Stimulated activated CD8-positive, alpha-beta memory T cell treated with anti-CD3 and anti-CD28 coated beads, Interleukin-4, amount 100 ng/mL, for 24 hours (primary cell): ENCODE measurements around the gene SPATA32.
"Not testable (repeated sequence)": the region's sequence is repeated elsewhere in the genome, so short reads cannot be mapped to it uniquely, and the experiment has no call there.

Experiments used
- DNase-seq: peaks from one replicate; pipeline ENCODE4 v3.0.0-alpha.2; 2020; ENCODE audit warnings: low read depth

Gene SPATA32

GRCh38 chr17:45270828-45271418 is 9.0 kb upstream of the SPATA32 start:
- DNase-seq: peak; percentile 46

DNA sequence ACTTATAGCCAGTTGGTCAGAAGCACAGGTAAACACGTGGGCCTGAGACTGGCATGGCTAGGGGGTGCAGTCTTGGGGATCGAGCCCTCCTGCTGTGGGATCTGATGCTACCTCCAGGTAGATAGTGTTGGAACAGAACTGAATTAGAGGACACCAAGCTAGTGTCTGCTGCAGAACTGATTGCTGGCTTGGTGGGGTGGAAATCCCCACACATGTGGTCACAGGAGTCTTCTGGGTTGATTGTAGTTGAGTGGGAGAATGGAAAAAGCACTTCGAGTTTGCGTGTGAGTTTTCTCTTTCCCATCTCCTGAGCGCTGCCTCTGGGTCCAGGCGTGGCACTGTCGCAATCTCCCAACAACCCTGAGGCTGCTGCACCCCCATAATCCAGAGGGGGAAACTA is 8.0 kb upstream of the SPATA32 start:
- no peak for DNase-seq

- DNase-seq: no peak
Measured at GRCh38 chr17:45267436-45268055, 5.7 kb upstream of the SPATA32 start.

DNA sequence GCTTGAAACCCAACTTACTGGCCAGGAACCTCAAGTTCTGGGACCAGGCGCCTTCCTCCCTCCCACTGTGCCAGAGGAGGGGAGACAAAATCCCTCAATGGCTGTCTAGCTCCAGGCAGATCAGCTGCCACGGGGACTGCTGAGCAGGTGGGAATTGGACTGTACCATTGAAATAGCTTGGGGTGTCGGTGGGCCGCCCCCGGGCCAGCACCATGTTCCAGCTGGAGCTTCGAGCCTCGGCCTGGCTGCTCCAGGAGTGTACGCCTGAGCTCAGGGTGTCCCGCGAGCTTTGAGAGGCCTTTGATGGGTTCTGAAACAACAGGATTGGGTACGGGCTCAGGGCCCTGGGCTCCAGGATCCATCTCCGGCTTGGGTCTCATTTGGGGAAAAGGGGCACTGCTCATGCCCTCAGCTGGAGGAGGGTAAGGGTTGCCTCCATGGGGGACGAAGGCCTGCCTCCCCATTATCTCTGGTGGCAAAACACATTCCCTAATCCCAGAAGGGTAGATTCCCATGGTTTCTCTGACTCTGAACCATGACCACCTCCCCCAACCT is 4.6 kb upstream of the SPATA32 start:
- no peak for DNase-seq

DNA sequence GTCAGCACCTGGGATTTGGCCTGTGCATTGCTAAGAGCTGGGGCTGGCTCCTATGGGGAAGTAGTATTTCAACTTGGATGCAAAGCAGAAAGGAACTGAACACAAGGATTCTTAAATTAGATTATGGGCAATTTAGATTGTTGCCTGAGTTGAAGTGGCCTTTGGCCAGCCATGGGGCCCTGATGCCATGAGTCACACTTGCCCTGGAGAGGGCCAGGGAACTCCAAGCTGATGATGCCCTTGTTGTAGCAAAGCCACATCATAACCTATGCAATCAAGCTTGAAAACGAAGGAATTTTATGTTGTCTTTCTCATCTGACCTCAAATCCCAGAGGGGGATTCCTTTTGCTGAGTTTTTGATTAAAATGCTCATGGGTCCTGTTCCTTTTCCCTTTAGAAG is 3.9 kb upstream of the SPATA32 start:
- no peak for DNase-seq

DNA sequence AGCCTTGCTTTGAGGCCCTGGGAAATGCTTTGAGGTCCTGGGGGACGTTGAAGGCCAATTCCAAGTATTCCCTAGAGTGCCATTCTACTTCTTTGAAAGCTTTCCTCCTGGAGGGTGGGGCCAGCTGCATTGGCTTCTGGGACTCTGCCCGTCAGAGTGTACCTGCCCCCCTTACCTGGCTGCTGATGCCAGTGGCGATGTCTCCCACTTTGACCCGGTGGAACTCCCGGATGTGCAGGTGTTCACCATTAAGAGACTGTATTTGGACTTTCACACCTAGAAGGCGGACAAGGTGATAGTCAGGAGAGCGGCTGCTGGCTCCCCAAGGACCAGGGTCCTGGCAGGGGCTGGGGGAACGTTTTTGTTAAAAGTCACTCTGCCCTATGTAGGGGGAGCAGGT is 3.1 kb upstream of the SPATA32 start:
- DNase-seq: no peak

GRCh38 chr17:45264430-45264829 is 2.5 kb upstream of the SPATA32 start:
- DNase-seq: no peak

DNA sequence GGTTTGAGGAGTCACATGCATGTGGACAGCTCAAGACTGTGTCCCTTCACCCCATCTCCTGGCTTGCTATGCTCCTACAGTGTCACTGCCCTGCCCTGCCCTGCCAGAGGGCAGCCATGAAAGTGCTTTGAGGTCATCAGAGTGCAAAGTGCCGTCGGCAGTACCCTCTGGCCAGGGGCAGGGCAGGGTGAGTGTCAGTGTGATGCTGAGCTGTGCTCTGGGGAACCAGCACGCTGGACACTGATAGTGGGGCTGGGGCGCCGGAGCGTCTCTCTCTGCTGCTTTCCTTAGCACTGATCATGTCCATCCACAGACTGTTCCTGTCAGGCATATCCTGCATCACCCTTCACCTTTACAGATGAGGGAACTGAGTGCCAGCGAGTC is 1.6 kb upstream of the SPATA32 start:
- no peak for DNase-seq

- DNase-seq: no peak
Measured at GRCh38 chr17:45262516-45263476, 902 bp upstream of the SPATA32 start.

GRCh38 chr17:45260204-45260783 is 1.6 kb downstream of the SPATA32 start:
- no peak for DNase-seq

- no peak for DNase-seq
Measured at GRCh38 chr17:45258981-45259380, 2.9 kb downstream of the SPATA32 start.

GRCh38 chr17:45257115-45257514 is 4.8 kb downstream of the SPATA32 start:
- DNase-seq: no peak

GRCh38 chr17:45256114-45256966 is 5.6 kb downstream of the SPATA32 start:
- DNase-seq: no peak

DNA sequence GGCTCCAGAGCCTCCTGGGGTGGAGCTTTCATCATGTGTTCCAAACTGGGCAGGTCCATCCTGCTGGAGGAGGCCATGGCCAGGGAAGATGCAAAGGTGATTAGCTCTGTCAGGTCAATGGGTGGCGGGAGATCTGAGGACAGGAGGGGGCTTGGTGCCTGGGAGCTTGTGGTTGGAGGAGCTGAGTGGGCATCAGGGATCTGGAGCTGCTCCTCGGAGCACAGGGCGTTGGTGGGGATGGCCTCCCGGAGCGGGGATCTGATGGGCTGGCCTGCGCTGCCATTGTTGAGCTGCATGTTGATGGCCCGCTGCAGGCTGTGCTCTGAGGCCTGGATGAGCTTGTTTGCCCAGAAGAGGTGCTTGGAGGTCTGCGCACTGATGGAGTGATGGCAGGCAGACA is 6.5 kb downstream of the SPATA32 start:
- DNase-seq: no peak

DNA sequence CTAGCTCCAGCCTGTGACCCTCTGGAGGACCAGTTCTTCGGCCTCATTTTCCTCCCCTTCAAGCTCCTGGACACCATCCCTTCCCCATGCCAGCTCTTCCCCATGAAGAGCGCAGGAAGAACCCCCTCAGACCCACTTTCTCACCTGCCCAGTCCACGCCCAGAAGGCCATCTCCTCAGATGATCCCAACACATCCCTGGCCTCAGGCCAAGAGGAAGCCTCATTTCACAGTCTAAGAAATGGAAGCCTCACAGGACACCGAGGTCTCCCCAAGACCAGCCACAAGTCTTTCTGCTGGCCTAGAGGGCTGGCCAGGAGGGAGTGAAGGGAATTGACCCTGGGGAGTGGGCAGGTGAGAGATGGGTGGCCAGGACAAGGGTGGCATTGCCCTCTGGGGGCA is 8.0 kb downstream of the SPATA32 start:
- no peak for DNase-seq

- DNase-seq: not testable (repeated sequence)
Measured at GRCh38 chr17:45253237-45253636, 8.7 kb downstream of the SPATA32 start.

DNA sequence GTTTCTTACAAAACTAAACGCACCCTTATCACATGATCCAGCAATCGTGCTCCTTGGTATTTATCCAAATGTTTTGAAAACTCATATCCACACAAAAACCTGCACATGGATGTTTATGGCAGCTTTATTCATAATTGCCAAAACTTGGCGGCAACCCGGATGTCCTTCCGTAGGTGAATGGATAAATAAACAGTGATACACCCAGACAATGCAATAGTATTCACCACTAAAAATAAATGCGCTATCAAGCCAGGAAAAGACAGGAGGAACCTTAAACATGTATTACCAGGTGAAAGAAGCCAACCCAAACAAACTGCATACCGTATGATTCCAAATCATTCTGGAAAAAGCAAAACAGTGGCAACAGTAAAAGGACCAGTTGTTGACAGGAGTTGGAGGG is 10.0 kb downstream of the SPATA32 start:
- DNase-seq: no peak

- peak; percentile 62 for DNase-seq
Measured at GRCh38 chr17:45248132-45248957, 13.5 kb downstream of the SPATA32 start.

- peak; percentile 96 for DNase-seq
Measured at GRCh38 chr17:45247429-45248131, 14.3 kb downstream of the SPATA32 start.

GRCh38 chr17:45246861-45247428 is 14.9 kb downstream of the SPATA32 start:
- DNase-seq: no peak
